Activated naive CD8-positive, alpha-beta T cell treated with anti-CD3 and anti-CD28 coated beads for 36 hours (primary cell): Measurements from ENCODE around the gene TBX5. TPM values are rescaled to one million over a fixed set of nuclear protein-coding genes. Genes with fewer than 3 reads are reported as not detected.

Source experiments
- DNase-seq: peaks from one replicate; pipeline ENCODE4 v3.0.0; 2021
- H3K27ac Mint-ChIP-seq: one replicate; pipeline ENCODE4 v1.8.0; 2022; ENCODE audit warnings: mild to moderate bottlenecking, moderate library complexity, mixed read lengths
- H3K27me3 Mint-ChIP-seq: one replicate; pipeline ENCODE4 v1.8.0; 2022; ENCODE audit warnings: mild to moderate bottlenecking, mixed read lengths
- H3K36me3 Mint-ChIP-seq: one replicate; pipeline ENCODE4 v1.8.0; 2021; ENCODE audit warnings: mild to moderate bottlenecking, mixed read lengths
- H3K4me1 Mint-ChIP-seq: one replicate; pipeline ENCODE4 v1.8.0; 2021; ENCODE audit warnings: mixed read lengths
- H3K4me3 Mint-ChIP-seq: one replicate; pipeline ENCODE4 v1.8.0; 2022; ENCODE audit warnings: mild to moderate bottlenecking, moderate library complexity, mixed read lengths
- H3K9me3 Mint-ChIP-seq: one replicate; pipeline ENCODE4 v1.8.0; 2022; ENCODE audit warnings: mixed read lengths
- total RNA-seq, 2 experiments: library from RNA; stranded (reverse); gene quantifications; one replicate each; pipeline ENCODE4 v1.2.3, GENCODE V29; 2021

The TBX5 gene
- total RNA-seq: not detected

DNA sequence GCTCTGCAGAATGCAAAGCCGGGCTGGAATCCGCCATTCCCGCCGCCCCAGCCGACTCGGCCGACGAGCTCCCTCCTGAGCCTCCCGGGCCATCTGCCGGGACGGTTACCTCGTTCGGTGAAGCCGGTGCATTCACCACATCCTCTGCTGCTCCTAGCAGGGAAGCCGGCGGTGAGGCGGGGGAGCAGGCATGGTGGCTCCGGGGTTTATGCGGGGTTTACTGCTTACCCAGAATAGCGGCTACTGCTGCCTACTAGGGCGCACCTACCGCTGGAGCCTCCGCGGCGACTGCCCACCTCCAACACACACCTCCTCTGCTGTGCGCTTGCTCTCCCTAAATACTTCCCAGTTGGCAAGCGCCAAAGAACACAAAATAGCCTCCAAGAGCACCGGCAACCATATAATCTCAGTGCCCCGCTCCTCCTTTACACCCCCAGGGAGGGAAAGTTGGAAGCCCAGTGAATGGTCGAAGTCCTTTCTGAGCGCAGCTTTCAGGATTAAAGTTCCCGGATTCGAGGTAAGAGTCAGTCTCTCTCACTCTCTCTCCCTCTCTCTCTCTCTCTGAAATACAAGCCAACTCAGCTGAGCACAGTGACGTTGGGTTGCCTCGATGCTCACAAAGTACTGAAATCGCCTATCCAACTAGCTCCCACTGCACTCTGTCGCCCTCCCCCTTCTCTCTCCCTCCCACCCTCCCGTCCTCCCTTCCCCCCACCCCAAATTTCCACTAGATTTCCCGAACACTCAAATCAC lies at the start of gene TBX5:
TSS of gene TBX5 (minus strand) at position 626 of the 753 bp plus-strand sequence. CDS start 2,246 bp downstream, outside the sequence.
- DNase-seq: no peak
- peak within 1 kb of the TSS; percentile 52 for H3K27ac Mint-ChIP-seq
- H3K4me1 Mint-ChIP-seq: peaks cover 20% of the 10 kb centered on the region
- no peak within 1 kb of the TSS for H3K4me3 Mint-ChIP-seq
- peaks cover 100% of the 10 kb centered on the region for H3K27me3 Mint-ChIP-seq
- H3K36me3 Mint-ChIP-seq: peaks cover 3% of the 10 kb centered on the region
- no peaks in the 10 kb centered on the region for H3K9me3 Mint-ChIP-seq

DNA sequence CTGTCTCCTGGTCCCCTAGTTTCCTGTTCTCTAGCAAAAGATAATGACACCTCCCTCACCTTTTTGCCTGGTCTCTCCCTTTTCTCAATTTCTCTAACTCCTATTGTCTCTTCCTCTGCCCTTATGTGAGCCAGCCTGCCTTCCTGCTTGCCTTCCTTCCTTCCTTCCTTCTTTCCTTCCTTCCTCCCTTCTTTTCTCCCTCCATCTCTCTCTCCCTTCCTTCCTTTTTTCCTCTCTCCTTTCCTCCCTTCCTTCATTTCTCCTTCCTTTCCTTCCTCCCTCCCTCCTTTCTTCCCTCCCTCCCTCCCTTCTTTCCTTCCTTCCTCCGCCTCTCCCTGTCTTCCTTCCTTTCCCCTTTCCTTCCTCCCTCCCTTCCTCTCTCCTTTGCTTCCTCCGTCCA lies 45.7 kb upstream of the TBX5 start:
- Mint-ChIP-seq H3K9me3 (no peaks in the 10 kb centered on the region), H3K36me3 (no peaks in the 10 kb centered on the region), H3K4me3 (no peak overlapping the region), H3K4me1 (no peaks in the 10 kb centered on the region), H3K27ac (no peak overlapping the region), H3K27me3 (peaks cover 65% of the 10 kb centered on the region)
- DNase-seq: no peak

GRCh38 chr12:114450515-114451300 lies 44.8 kb upstream of the TBX5 start:
- Mint-ChIP-seq H3K36me3 (no peaks in the 10 kb centered on the region), H3K27me3 (peaks cover 74% of the 10 kb centered on the region), H3K4me3 (no peak overlapping the region), H3K9me3 (no peaks in the 10 kb centered on the region), H3K4me1 (no peaks in the 10 kb centered on the region), H3K27ac (no peak overlapping the region)
- DNase-seq: no peak

DNA sequence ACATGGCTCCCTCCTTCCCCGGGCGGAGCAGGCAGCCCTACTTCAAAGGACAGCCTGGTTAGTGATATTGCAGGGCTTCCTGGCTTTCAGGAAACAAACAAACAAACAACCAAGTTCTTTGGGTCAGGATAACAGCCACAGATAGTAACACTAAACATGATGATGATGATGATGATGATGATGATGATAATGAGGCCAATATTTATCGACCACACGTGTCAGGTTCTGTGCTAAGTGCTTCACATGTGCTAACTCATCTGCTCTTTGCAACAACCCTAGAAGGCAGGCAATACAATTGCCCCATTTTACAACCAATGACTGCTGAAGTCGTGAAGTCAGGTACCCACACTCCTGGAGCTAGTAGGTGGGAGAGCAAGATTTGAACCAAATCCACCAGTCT lies 44.1 kb upstream of the TBX5 start:
- no peak for DNase-seq
- Mint-ChIP-seq H3K27me3 (peaks cover 81% of the 10 kb centered on the region), H3K4me1 (no peaks in the 10 kb centered on the region), H3K4me3 (no peak overlapping the region), H3K27ac (no peak overlapping the region), H3K9me3 (no peaks in the 10 kb centered on the region), H3K36me3 (no peaks in the 10 kb centered on the region)

GRCh38 chr12:114448618-114448933 lies 42.6 kb upstream of the TBX5 start:
- Mint-ChIP-seq H3K4me3 (no peak overlapping the region), H3K36me3 (no peaks in the 10 kb centered on the region)

DNA sequence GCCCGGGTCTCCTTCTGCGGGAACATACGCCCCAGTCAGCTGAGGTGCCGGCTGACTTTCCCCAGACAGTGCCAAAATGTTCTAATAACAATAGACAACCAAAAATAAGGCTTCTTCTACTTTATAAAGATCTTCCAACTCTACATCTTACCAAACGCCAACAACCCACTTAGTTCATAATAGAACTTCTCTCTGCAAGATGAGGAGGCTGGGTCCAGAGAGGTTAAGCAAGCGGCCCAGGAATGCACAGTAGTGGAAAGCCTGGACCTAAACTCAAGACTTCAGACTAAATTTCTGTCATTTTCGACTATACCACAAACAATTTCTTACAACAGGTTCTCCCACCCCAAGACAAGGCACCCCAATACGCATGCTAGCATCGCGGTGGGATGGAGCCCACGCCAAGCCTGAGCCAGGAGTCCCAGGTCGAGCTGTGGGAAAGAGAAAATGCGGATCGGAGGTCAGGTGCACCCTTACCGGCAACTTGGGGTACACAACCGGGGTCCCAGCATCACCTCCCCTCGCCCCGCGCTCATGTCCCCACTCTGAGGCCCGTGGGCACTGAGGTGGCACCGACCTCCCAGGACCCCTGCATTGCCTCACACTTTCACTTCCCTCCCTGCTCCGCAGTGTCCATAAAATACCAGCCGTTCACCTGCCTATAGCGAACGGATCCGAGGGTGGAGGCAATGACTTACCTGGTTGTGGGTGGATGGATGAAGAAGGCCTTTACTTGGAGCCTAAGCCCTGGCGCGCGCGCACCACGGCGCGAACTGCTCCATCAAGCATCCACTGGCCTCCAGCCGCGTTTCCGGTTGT lies 42.1 kb upstream of the TBX5 start:
- no peak overlapping the region for H3K4me3 Mint-ChIP-seq
- no peaks in the 10 kb centered on the region for H3K9me3 Mint-ChIP-seq
- peaks cover 94% of the 10 kb centered on the region for H3K27me3 Mint-ChIP-seq
- no peaks in the 10 kb centered on the region for H3K36me3 Mint-ChIP-seq
- H3K4me1 Mint-ChIP-seq: peaks cover 2% of the 10 kb centered on the region
- no peak overlapping the region for H3K27ac Mint-ChIP-seq
- no peak for DNase-seq

More at GRCh38 chr12:114448618-114448933, 42.6 kb upstream of the TBX5 start:
- no peak for DNase-seq
- Mint-ChIP-seq H3K27ac (no peak overlapping the region), H3K4me1 (peaks cover 2% of the 10 kb centered on the region), H3K27me3 (peaks cover 89% of the 10 kb centered on the region), H3K9me3 (no peaks in the 10 kb centered on the region)

GRCh38 chr12:114447274-114447716 lies 41.4 kb upstream of the TBX5 start:
- Mint-ChIP-seq H3K36me3 (no peaks in the 10 kb centered on the region), H3K9me3 (no peaks in the 10 kb centered on the region), H3K4me1 (peaks cover 2% of the 10 kb centered on the region), H3K27ac (no peak overlapping the region), H3K4me3 (no peak overlapping the region), H3K27me3 (peaks cover 96% of the 10 kb centered on the region)
- no peak for DNase-seq

- Mint-ChIP-seq H3K9me3 (no peaks in the 10 kb centered on the region), H3K27ac (no peak overlapping the region)
These were observed 39.7 kb upstream of the TBX5 start for GRCh38 chr12:114445401-114446323.

DNA sequence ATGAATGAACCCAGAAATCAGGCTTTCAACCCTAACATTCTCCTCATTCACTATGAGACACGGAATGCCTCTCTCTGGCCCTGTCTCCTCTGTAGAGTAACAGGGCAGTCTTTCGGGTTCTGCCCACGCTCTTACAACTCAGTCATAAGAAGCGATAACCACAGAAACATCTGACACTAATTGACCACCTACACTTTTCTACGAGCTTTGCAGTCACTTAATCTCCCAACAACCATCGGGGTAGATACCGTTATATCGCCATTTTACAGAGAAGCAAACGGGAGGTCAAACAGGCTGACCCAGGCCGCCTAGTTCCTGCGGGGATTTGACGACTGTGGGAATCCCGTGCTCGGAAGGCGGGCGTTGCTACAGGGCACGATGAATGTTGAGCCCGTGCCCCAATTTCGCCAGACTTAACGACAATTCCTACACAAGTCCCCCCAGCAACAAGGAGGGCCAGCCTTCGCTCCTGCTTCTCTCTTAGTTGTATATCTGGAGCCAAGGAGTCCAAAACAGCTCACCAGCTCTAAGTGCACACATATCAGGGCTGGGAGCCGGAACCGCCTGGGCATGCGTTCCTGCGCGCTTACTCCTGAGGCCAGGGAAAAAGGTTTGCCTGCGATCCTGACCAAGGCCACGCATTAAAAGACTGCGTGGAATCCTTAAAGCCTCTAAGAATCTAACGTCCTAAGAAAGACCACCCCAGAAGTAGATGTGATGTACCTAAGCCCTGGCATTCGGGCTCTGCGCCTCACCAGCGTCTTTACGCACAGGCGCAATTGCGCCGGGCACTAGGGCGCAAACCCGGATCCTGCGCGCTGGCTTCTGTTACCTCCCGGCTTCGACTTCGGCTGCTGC lies 38.7 kb upstream of the TBX5 start:
- peak overlapping the region; percentile 45 for H3K27ac Mint-ChIP-seq
- H3K9me3 Mint-ChIP-seq: no peaks in the 10 kb centered on the region
- no peaks in the 10 kb centered on the region for H3K36me3 Mint-ChIP-seq
- peaks cover 97% of the 10 kb centered on the region for H3K27me3 Mint-ChIP-seq
- no peak for DNase-seq
- no peak overlapping the region for H3K4me3 Mint-ChIP-seq
- peaks cover 2% of the 10 kb centered on the region for H3K4me1 Mint-ChIP-seq

More at GRCh38 chr12:114445401-114446323, 39.7 kb upstream of the TBX5 start:
- no peak for DNase-seq
- Mint-ChIP-seq H3K4me3 (no peak overlapping the region), H3K27me3 (peaks cover 97% of the 10 kb centered on the region), H3K36me3 (no peaks in the 10 kb centered on the region), H3K4me1 (peaks cover 2% of the 10 kb centered on the region)

DNA sequence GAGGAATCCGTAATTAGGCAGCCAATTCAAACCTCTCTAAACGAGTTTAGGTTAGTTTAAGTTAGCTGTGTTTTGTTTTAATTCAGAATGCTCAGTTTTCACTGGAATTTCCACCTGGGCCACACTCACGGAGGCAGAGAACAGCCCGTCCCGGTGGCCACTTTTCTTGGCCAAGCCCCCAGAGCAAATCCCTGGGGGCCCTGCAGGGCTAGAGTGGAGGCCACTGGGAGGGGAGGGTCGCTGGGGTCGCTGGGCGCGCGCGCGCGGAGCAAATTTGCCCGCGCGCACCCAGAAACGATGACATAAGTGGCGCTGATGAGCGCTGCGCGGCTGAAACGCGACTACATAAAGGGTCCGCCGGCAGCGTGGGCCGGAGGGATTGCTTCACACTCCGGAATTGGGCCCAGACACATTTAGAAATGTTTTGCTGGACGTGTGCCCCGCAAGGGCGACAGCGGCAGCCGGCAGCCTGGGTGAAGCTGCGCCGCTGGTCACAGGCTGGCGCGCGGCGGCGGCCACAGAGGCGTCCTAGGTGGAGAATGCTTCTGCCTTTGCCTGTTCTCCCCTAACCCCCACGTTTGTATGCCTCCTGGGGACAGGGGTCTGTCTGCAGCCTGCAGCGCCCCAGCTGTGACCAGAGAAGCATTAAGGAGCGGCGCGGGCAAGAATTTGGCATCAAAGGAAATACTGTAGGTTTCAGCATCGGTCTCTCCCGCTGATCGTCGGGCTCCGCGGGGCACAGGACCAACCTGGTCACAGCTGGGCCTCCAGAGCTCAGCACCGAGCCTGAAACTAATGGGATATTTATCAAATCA lies 37.9 kb upstream of the TBX5 start:
- Mint-ChIP-seq H3K27me3 (peaks cover 97% of the 10 kb centered on the region), H3K9me3 (no peaks in the 10 kb centered on the region), H3K36me3 (no peaks in the 10 kb centered on the region), H3K4me1 (peaks cover 2% of the 10 kb centered on the region), H3K4me3 (no peak overlapping the region), H3K27ac (peak overlapping the region; percentile 45)
- DNase-seq: no peak

- no peak for DNase-seq
- no peaks in the 10 kb centered on the region for H3K9me3 Mint-ChIP-seq
- H3K27ac Mint-ChIP-seq: no peak overlapping the region
- H3K27me3 Mint-ChIP-seq: peaks cover 99% of the 10 kb centered on the region
- H3K4me3 Mint-ChIP-seq: no peak overlapping the region
- H3K4me1 Mint-ChIP-seq: peaks cover 2% of the 10 kb centered on the region
- H3K36me3 Mint-ChIP-seq: no peaks in the 10 kb centered on the region
These were observed 36.6 kb upstream of the TBX5 start for GRCh38 chr12:114442578-114442977.

DNA sequence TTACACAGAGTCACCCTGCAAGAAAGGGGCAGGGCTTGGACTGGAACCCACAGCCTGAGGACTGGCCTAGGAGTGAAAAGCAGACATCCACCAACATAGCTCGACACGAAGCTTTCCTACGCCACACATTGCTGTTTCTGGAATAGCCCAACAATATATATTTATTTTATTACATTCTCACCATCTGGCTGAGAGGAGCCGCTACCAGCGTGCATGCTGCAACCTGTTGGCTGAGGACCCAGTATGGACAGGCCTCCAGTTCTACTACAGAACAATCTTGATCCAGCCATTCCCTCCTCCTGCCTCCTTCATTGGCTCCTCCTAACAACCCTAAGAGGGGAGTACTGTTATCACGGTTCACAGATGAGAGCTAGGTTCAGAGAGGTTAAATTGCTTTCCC lies 35.6 kb upstream of the TBX5 start:
- Mint-ChIP-seq H3K9me3 (peaks cover 2% of the 10 kb centered on the region), H3K4me3 (no peak overlapping the region), H3K27ac (no peak overlapping the region), H3K4me1 (peaks cover 2% of the 10 kb centered on the region), H3K27me3 (peaks cover 91% of the 10 kb centered on the region), H3K36me3 (no peaks in the 10 kb centered on the region)
- no peak for DNase-seq

- peaks cover 89% of the 10 kb centered on the region for H3K27me3 Mint-ChIP-seq
- no peak overlapping the region for H3K27ac Mint-ChIP-seq
- peaks cover 2% of the 10 kb centered on the region for H3K4me1 Mint-ChIP-seq
- H3K4me3 Mint-ChIP-seq: no peak overlapping the region
- H3K9me3 Mint-ChIP-seq: peaks cover 4% of the 10 kb centered on the region
- DNase-seq: no peak
- no peaks in the 10 kb centered on the region for H3K36me3 Mint-ChIP-seq
These were observed 35.1 kb upstream of the TBX5 start for GRCh38 chr12:114441039-114441383.
